HepG2 (cell line): Measurements from ENCODE around the gene COPB2. TPM values are rescaled to one million over a fixed set of nuclear protein-coding genes. Genes with fewer than 3 reads are reported as not detected.
A peak's percentile ranks its signal among the peaks of the same experiment; 100 is the strongest.

ENCODE experiments used
- ATF7-NPFF ChIP-seq: sonication (generic); formaldehyde crosslinking; IDR thresholded peaks from 2 replicates; pipeline ENCODE4 v1.8.1; 2023; ENCODE audit warnings: mild to moderate bottlenecking, low read depth, missing genetic modification reagents, moderate library complexity
- CC2D1A ChIP-seq: sonication (generic); formaldehyde crosslinking; IDR thresholded peaks from 2 replicates; pipeline ENCODE4 v1.8.1; 2023; ENCODE audit warnings: mild to moderate bottlenecking, missing genetic modification reagents
- JUND ChIP-seq: sonication (generic); formaldehyde crosslinking; IDR thresholded peaks from 2 replicates; pipeline ENCODE4 v1.8.0; 2022; ENCODE audit warnings: mild to moderate bottlenecking, missing genetic modification reagents
- NCOA2 ChIP-seq: sonication (generic); formaldehyde crosslinking; IDR thresholded peaks from 2 replicates; pipeline ENCODE4 v1.8.0; 2022; ENCODE audit warnings: inconsistent platforms
- ONECUT2 ChIP-seq: sonication (generic); formaldehyde crosslinking; IDR thresholded peaks from 2 replicates; pipeline ENCODE4 v1.4.0; 2020; ENCODE audit warnings: missing genetic modification reagents
- POLR2AphosphoS5 ChIP-seq: IDR thresholded peaks from 2 replicates; pipeline ENCODE4 v1.6.1; 2012; ENCODE audit warnings: low read depth, low read length
- SCMH1 ChIP-seq: sonication (generic); formaldehyde crosslinking; IDR thresholded peaks from 2 replicates; pipeline ENCODE4 v1.9.0; 2021; ENCODE audit warnings: missing genetic modification reagents, mild to moderate bottlenecking, borderline replicate concordance
- ZFYVE20 ChIP-seq: sonication (generic); formaldehyde crosslinking; IDR thresholded peaks from 2 replicates; pipeline ENCODE4 v1.8.0; 2023; ENCODE audit warnings: low read depth, mild to moderate bottlenecking, moderate library complexity, missing genetic modification reagents, borderline replicate concordance
- ZNF234 ChIP-seq: sonication (generic); formaldehyde crosslinking; conservative IDR thresholded peaks from 2 replicates; pipeline ENCODE4 v1.5.1; 2020; ENCODE audit warnings: mild to moderate bottlenecking, missing genetic modification reagents
- ZNF260 ChIP-seq: sonication (generic); formaldehyde crosslinking; IDR thresholded peaks from 2 replicates; pipeline ENCODE4 v1.4.0; 2020; ENCODE audit warnings: missing genetic modification reagents, low read depth, mild to moderate bottlenecking, borderline replicate concordance
- ZNF350 ChIP-seq: sonication (generic); formaldehyde crosslinking; IDR thresholded peaks from 2 replicates; pipeline ENCODE4 v1.4.0; 2020; ENCODE audit warnings: mild to moderate bottlenecking, low read depth, missing genetic modification reagents, borderline replicate concordance
- ZNF367 ChIP-seq: sonication (generic); formaldehyde crosslinking; IDR thresholded peaks from 2 replicates; pipeline ENCODE4 v1.4.0; 2020; ENCODE audit warnings: missing genetic modification reagents, borderline replicate concordance
- ZNF44 ChIP-seq: sonication (generic); formaldehyde crosslinking; IDR thresholded peaks from 2 replicates; pipeline ENCODE4 v1.5.1; 2020; ENCODE audit warnings: mild to moderate bottlenecking, missing genetic modification reagents
- ZNF577 ChIP-seq: sonication (generic); formaldehyde crosslinking; IDR thresholded peaks from 2 replicates; pipeline ENCODE4 v1.4.0; 2020; ENCODE audit warnings: mild to moderate bottlenecking, low read depth, missing genetic modification reagents, borderline replicate concordance
- ZNF652 ChIP-seq: IDR thresholded peaks from 2 replicates; pipeline ENCODE4 v1.6.1; 2016; ENCODE audit warnings: low read depth, borderline replicate concordance
- ZNF720 ChIP-seq: sonication (generic); formaldehyde crosslinking; IDR thresholded peaks from 2 replicates; pipeline ENCODE4 v1.4.0; 2020; ENCODE audit warnings: missing genetic modification reagents
- ZNF841 ChIP-seq: sonication (generic); formaldehyde crosslinking; IDR thresholded peaks from 2 replicates; pipeline ENCODE4 v1.8.1; 2023; ENCODE audit warnings: missing genetic modification reagents, borderline replicate concordance
- ZSCAN21 ChIP-seq: sonication (generic); formaldehyde crosslinking; IDR thresholded peaks from 2 replicates; pipeline ENCODE4 v1.8.0; 2022; ENCODE audit warnings: mild to moderate bottlenecking, missing genetic modification reagents, moderate library complexity, borderline replicate concordance
- ZSCAN30 ChIP-seq: sonication (generic); formaldehyde crosslinking; IDR thresholded peaks from 2 replicates; pipeline ENCODE4 v1.5.0; 2020; ENCODE audit warnings: mild to moderate bottlenecking, missing genetic modification reagents
- polyA plus RNA-seq, 8 experiments: library from polyadenylated mRNA; depleted of rRNA in 3 of 8; stranded (reverse) in 7 of 8; unstranded in 1 of 8; fragments of >200 nt; fragmentation: Illumina TruSeq in 4 of 8; extraction: Trizol in 4 of 8; gene quantifications; 2 replicates each; pipeline versions ENCODE4 v1.2.1 to v1.2.3, GENCODE V29; 2011 to 2016; ENCODE audit warnings: low read depth in 4 of 8, missing spikeins in 1 of 8, mixed read lengths in 1 of 8; ENCODE audit not compliant: insufficient read depth in 1 of 8
- total RNA-seq, 5 experiments: library from RNA; depleted of rRNA; stranded (reverse); fragments of >200 nt; fragmentation: Illumina TruSeq; extraction: Trizol; gene quantifications; 2 replicates each; pipeline ENCODE4 v1.2.3, GENCODE V29; 2016; ENCODE audit warnings: low read depth in 1 of 5
- TF ChIP-seq, protein P1 (sequence below): sonication (generic); formaldehyde crosslinking; IDR thresholded peaks from 2 replicates; pipeline ENCODE4 v1.5.1; 2020; ENCODE audit warnings: missing genetic modification reagents, mild to moderate bottlenecking, borderline replicate concordance
- TF ChIP-seq, protein P2 (sequence below): IDR thresholded peaks from 2 replicates; pipeline ENCODE4 v1.6.1; 2016; ENCODE audit warnings: missing compliant biosample characterization, missing genetic modification reagents, borderline replicate concordance
- TF ChIP-seq, protein P3 (sequence below): sonication (generic); formaldehyde crosslinking; IDR thresholded peaks from 2 replicates; pipeline ENCODE4 v1.5.0; 2020; ENCODE audit warnings: missing genetic modification reagents, mild to moderate bottlenecking, borderline replicate concordance
- TF ChIP-seq, protein P4 (sequence below): sonication (generic); formaldehyde crosslinking; IDR thresholded peaks from 2 replicates; pipeline ENCODE4 v1.4.0; 2020; ENCODE audit warnings: missing genetic modification reagents
- TF ChIP-seq, protein P5 (sequence below): sonication (generic); formaldehyde crosslinking; IDR thresholded peaks from 2 replicates; pipeline ENCODE4 v1.5.0; 2020; ENCODE audit warnings: missing genetic modification reagents

The COPB2 gene
- total and polyA plus RNA-seq, 2 of the 13 experiments (the other 11 are each of a cell fraction or from before 2014, with no cell fraction given) = 83.3 to 217 TPM

DNA sequence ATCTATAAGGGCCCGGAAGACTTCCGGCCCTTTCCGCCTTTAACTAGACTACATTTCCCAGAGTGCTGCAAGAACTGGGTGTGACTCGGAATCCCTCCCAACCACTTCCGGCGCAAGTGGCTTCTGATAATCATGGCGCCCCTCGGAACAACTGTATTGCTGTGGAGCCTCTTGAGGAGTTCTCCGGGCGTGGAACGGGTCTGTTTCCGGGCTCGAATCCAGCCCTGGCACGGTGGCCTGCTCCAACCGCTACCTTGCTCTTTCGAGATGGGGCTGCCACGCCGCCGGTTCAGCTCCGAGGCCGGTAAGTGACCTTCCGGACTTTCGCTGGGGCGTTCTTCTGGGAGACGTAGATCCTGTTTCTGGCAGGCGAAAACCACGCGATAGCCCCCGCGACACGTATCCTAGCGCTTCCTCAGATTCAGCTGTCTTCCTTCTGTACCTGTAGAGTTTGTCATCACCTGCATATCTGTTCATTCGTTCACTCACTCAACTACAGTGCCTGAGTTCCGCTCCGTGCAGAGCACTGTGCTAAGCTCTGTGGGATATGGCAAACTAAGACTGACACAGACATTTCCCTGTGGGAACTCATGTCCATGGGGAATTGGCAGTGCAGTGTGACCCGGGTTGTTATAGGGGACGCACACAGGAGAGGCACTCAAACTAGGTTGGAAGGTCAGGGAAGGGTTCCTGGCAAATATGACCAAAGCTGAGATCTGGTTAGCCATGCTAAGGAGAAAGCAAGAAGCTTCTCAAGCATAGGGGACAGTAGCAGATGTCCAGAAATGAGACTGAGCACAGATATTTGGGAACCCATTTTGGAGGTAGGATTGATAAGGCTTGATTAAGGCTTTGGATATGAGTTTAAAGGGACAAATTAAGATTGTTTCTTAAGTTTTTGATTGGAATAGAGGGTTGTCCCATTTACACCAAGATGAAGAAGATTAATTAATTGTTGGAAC lies 45.3 kb downstream of the COPB2 start, which contains the start of gene MRPS22 (continued):
- TF ChIP-seq ZNF260 (no peak), ONECUT2 (CRISPR knock-in tag) (no peak), ZNF350 (CRISPR knock-in tag) (peak; percentile 87; the same call in 1 of the 2 replicates), ZNF841 (no peak), JUND (no peak), NCOA2 (CRISPR knock-in tag) (no peak), CC2D1A (CRISPR knock-in tag) (no peak), SCMH1 (CRISPR knock-in tag) (no peak), ZNF652 (no peak), POLR2AphosphoS5 (peak; percentile 84), ZNF44 (CRISPR knock-in tag) (0 out of 2 replicates have a peak, but pooled peaks have one; percentile 45), ZFYVE20 (CRISPR knock-in tag) (no peak), ZNF720 (CRISPR knock-in tag) (no peak), ZSCAN21 (CRISPR knock-in tag) (no peak), ZNF234 (CRISPR knock-in tag) (no peak), ATF7-NPFF (no peak), ZSCAN30 (no peak), ZNF367 (CRISPR knock-in tag) (no peak), ZNF577 (CRISPR knock-in tag) (no peak)
- TF ChIP-seq, protein P1, sequence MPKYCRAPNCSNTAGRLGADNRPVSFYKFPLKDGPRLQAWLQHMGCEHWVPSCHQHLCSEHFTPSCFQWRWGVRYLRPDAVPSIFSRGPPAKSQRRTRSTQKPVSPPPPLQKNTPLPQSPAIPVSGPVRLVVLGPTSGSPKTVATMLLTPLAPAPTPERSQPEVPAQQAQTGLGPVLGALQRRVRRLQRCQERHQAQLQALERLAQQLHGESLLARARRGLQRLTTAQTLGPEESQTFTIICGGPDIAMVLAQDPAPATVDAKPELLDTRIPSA (CRISPR knock-in tag) = no peak
- TF ChIP-seq, protein P2, sequence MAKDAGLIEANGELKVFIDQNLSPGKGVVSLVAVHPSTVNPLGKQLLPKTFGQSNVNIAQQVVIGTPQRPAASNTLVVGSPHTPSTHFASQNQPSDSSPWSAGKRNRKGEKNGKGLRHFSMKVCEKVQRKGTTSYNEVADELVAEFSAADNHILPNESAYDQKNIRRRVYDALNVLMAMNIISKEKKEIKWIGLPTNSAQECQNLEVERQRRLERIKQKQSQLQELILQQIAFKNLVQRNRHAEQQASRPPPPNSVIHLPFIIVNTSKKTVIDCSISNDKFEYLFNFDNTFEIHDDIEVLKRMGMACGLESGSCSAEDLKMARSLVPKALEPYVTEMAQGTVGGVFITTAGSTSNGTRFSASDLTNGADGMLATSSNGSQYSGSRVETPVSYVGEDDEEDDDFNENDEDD (CRISPR knock-in tag) = no peak; the same call in 1 of the 2 replicates
- TF ChIP-seq, protein P3, sequence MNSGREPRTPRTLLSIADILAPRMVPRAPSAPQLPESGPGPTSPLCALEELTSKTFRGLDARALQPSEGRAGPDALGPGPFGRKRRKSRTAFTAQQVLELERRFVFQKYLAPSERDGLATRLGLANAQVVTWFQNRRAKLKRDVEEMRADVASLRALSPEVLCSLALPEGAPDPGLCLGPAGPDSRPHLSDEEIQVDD (CRISPR knock-in tag) = no peak
- TF ChIP-seq, protein P4, sequence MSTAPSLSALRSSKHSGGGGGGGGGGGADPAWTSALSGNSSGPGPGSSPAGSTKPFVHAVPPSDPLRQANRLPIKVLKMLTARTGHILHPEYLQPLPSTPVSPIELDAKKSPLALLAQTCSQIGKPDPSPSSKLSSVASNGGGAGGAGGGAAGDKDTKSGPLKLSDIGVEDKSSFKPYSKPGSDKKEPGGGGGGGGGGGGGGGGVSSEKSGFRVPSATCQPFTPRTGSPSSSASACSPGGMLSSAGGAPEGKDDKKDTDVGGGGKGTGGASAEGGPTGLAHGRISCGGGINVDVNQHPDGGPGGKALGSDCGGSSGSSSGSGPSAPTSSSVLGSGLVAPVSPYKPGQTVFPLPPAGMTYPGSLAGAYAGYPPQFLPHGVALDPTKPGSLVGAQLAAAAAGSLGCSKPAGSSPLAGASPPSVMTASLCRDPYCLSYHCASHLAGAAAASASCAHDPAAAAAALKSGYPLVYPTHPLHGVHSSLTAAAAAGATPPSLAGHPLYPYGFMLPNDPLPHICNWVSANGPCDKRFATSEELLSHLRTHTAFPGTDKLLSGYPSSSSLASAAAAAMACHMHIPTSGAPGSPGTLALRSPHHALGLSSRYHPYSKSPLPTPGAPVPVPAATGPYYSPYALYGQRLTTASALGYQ (CRISPR knock-in tag) = 0 out of 2 replicates have a peak, but pooled peaks have one; percentile 10
- TF ChIP-seq, protein P5, sequence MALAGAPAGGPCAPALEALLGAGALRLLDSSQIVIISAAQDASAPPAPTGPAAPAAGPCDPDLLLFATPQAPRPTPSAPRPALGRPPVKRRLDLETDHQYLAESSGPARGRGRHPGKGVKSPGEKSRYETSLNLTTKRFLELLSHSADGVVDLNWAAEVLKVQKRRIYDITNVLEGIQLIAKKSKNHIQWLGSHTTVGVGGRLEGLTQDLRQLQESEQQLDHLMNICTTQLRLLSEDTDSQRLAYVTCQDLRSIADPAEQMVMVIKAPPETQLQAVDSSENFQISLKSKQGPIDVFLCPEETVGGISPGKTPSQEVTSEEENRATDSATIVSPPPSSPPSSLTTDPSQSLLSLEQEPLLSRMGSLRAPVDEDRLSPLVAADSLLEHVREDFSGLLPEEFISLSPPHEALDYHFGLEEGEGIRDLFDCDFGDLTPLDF = peak; percentile 46; the same call in 1 of the 2 replicates
